ENCODE data around the gene HPN. TPM values are rescaled to one million over a fixed set of nuclear protein-coding genes. Genes with fewer than 3 reads are reported as not detected.

Gene HPN
- total RNA-seq, 1 experiment from 2014 or later, result 10.6 TPM

DNA sequence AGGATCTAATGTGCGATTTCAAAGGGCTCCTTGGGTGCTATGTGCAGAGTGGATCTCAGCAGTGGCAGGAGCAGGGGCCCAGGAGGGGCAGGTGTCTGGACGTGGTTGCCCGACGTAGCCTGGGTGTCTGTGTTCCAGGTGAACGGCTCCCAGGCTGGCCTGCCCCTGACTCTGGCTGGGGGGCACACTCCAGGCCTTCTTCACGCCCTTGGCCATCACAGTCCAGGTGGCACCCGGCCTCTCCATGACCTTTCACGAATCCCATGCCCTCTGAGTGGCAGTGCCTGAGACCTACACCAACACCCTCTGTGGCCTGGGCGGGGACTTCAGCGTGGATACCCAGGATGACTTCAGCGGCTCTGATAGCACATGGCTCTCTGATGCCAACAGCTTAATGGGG, 62.8 kb downstream of the HPN start:
- H2AFZ ChIP-seq (ENCODE audit: low read length), result no peak overlapping the region
- Mint-ChIP-seq H3K36me3 (ENCODE audit: insufficient read depth in 1 of 3, low read depth in 3 of 3) (peaks cover 0 to 2% (median 0%) of the 10 kb centered on the region in 3 experiments; a peak in 2 of 7 replicates), H3K27ac (no peak overlapping the region; a peak in 1 of 7 replicates)

More for the DNA sequence above, 62.8 kb downstream of the HPN start:
- no peak for TF ChIP-seq CTCF (conservative IDR thresholded peaks at IDR 0.05)
- Histone ChIP-seq H3K79me1 (ENCODE audit: insufficient read depth, low read depth, low read length, poor library complexity, severe bottlenecking) (no peaks in the 10 kb centered on the region), H4K8ac (replicated peaks; ENCODE audit: insufficient read length, low read depth, low read length) (no peak overlapping the region), H3K27me3 (ENCODE audit: insufficient read depth, low read length) (no peaks in the 10 kb centered on the region), H2BK120ac (ENCODE audit: low read depth, low read length, poor library complexity, severe bottlenecking) (no peak overlapping the region), H2BK12ac (ENCODE audit: insufficient read length, low read depth, low read length) (no peak overlapping the region), H2AK5ac (ENCODE audit: insufficient read length, low read length) (no peak overlapping the region), H3K9ac (ENCODE audit: extremely low read depth, insufficient read length, low read length) (no peak overlapping the region), H3K9me3 (ENCODE audit: control insufficient read depth, low read depth, low read length) (no peaks in the 10 kb centered on the region), H2BK20ac (ENCODE audit: low read depth, low read length, poor library complexity, severe bottlenecking) (no peak overlapping the region), H3K79me2 (ENCODE audit: insufficient read depth, low read length) (no peaks in the 10 kb centered on the region), H3K23ac (ENCODE audit: insufficient read length, low read depth, low read length) (no peak overlapping the region), H4K5ac (ENCODE audit: insufficient read length, low read depth, low read length) (no peak overlapping the region), H3K56ac (ENCODE audit: insufficient read length, low read depth, low read length) (no peak overlapping the region), H4K91ac (ENCODE audit: insufficient read length, low read depth, low read length) (no peak overlapping the region), H3K23me2 (ENCODE audit: insufficient read length, low read depth, low read length, poor library complexity, severe bottlenecking) (no peaks in the 10 kb centered on the region), H2BK15ac (ENCODE audit: low read depth, low read length) (no peak overlapping the region), H4K20me1 (ENCODE audit: control insufficient read depth, insufficient read depth, insufficient read length) (peaks cover 7% of the 10 kb centered on the region), H3K4me2 (ENCODE audit: insufficient read depth, insufficient read length, low read length) (no peak overlapping the region), H3K4ac (ENCODE audit: low read depth, low read length) (no peak overlapping the region), H3K4me1 (ENCODE audit: insufficient read depth, low read length) (no peaks in the 10 kb centered on the region), H2BK5ac (ENCODE audit: insufficient read length, low read length) (no peak overlapping the region), H3K18ac (ENCODE audit: insufficient read length, low read depth, low read length) (no peak overlapping the region), H3T11ph (ENCODE audit: low read length) (no peak overlapping the region), H3K14ac (ENCODE audit: insufficient read depth, low read length) (no peak overlapping the region), H3K27ac (ENCODE audit: insufficient read length, low read depth, low read length) (no peak overlapping the region)
- DNase-seq, result no peak
- WGBS (ENCODE audit: extremely low coverage, insufficient read length, low lambda C conversion rate), result no CpG with 5 or more reads among the region's 11 CpGs
- Mint-ChIP-seq H3K9me3 (peaks cover 0 to 6% of the 10 kb centered on the region in 2 experiments; a peak in 3 of 5 replicates), H3K27me3 (ENCODE audit: low read depth) (no peaks in the 10 kb centered on the region; the same call in 1 of the 2 replicates), H3K4me3 (no peak overlapping the region), H3K4me1 (peaks cover 4 to 7% of the 10 kb centered on the region in 2 experiments; a peak in 3 of 4 replicates)

Measured in H9 (cell line).